K562 treated with DMSO at 1 percent for 12 hours (cell line): Measurements from ENCODE around the gene WRNIP1. TPM values are rescaled to one million over a fixed set of nuclear protein-coding genes. Genes with fewer than 3 reads are reported as not detected.

ENCODE experiments used
- total RNA-seq: library from RNA; unstranded; fragments of 300-600 nt; gene quantifications from 2 replicates; pipeline ENCODE4 v1.2.3, GENCODE V29; 2022; ENCODE audit not compliant: insufficient read depth

Gene WRNIP1
- total RNA-seq, result 42.4 and 67.2 TPM in 2 replicates

DNA sequence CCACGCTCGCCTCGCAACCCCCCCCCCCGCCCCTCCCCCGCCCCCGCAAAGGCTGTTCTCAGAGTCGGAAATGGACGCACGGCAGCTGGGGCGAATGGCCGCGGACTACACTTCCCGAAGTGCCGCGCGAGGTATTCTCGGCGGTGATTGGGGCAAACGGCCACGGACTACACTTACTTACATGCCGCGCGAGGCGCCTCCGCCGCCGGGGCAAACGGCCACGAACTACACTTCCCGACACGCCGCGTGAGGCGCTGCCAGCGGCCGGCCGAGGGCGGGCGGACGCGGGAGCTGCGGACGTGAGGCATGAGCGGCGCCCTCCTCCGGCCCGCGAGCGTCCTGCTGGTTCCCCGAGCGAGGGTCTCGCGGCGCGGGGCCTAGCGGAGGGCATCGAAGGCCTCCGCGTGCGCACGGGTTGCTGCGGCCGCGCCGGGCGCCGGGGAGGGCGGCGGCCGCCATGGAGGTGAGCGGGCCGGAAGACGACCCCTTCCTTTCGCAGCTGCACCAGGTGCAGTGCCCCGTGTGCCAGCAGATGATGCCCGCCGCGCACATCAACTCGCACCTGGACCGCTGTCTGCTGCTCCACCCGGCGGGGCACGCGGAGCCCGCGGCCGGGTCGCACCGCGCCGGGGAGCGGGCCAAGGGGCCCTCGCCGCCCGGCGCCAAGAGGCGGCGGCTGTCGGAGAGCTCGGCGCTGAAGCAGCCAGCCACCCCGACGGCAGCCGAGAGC is at the start of gene WRNIP1:
WRNIP1 (plus strand) TSS at position 228 of the 730 bp plus-strand sequence; CDS start at position 458, 230 bp downstream.

DNA sequence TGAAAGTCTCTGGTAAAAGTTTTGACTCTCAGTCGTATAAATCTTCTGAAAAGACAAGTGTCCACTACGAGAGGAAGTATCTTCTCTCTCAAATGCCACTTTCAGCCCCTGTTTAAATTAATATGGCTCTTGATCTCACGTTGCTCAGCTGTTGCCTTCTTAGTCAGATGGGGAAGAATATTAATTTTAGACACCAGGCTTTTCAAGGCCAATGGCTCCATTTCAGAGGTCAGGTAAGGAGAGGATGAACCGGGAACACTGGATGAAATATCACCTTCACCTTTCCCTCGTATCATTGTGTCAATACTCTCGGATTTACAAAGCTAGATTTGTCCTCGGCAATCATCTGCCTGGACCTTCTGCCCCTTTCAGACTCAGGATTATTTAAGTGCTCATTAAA is 14.4 kb upstream of the WRNIP1 start, which contains the start of gene MYLK4:
MYLK4 (minus strand) TSS at position 91 of the 400 bp plus-strand sequence. CDS start 1,628 bp downstream, outside the sequence.

Other genes starting within 250 kb of the WRNIP1 start
- 0.51 TPM in 1 of 2 replicates, not detected in the other for gene MYLK4, start 14.5 kb upstream of the WRNIP1 start, total RNA-seq
- 52.0 and 79.9 TPM in 2 replicates for gene SERPINB1, start 76.5 kb downstream of the WRNIP1 start, total RNA-seq
- 12.4 and 29.8 TPM in 2 replicates for gene SERPINB9, start 137.9 kb downstream of the WRNIP1 start, total RNA-seq
- 214 and 227 TPM in 2 replicates for gene SERPINB6, start 206.2 kb downstream of the WRNIP1 start, total RNA-seq
- gene NQO2, start 234.5 kb downstream of the WRNIP1 start, total RNA-seq, result 204 and 218 TPM in 2 replicates